GM19438 (cell line): ENCODE data around the gene ZNF497.
"Not testable (repeated sequence)": the region's sequence is repeated elsewhere in the genome, so short reads cannot be mapped to it uniquely, and the experiment has no call there.

Experiments used
- ATAC-seq: cut with Tn5 transposase; IDR thresholded peaks from one replicate; pipeline ENCODE4 v1.9.1; 2021; ENCODE audit warnings: low read depth; ENCODE audit not compliant: unreplicated experiment

Gene ZNF497

DNA sequence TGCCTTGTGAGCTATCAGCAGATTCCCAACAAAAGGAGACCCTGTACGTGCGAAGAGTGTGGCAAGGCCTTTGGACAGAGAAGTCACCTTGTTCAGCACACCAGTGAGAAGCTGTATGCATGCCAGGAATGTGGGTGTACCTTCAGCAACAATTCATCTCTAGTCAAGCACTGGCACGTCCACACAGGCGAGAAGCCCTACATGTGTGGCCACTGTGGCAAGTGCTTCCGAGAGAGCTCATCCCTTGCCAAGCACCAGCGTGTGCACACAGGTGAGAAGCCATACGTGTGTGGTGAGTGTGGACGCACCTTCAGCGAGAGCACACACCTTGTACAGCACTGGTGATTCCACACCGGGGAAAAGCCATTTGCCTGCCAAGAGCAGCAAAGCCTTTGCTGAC is 43.3 kb downstream of the ZNF497 start:
- ATAC-seq = no peak

DNA sequence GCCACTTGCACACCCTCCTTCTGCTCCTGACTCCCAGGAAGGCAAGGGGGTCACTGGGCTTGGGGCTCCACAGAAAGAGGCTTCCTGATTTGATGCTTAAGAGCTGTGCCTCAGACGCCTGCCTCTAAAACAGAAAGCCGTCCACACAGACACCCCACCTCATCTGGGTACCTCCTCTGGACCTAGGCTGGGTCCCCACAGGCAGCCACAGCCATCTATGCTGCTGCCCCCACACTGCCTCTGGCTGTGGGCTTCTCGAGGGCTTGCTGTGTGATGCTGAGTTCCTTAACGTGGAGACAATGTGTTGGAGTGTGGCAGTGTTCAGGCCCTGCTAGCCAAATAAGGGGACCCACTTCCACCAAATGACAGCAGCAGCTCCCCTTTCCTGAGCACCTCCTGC is 44.3 kb downstream of the ZNF497 start:
- no peak for ATAC-seq

DNA sequence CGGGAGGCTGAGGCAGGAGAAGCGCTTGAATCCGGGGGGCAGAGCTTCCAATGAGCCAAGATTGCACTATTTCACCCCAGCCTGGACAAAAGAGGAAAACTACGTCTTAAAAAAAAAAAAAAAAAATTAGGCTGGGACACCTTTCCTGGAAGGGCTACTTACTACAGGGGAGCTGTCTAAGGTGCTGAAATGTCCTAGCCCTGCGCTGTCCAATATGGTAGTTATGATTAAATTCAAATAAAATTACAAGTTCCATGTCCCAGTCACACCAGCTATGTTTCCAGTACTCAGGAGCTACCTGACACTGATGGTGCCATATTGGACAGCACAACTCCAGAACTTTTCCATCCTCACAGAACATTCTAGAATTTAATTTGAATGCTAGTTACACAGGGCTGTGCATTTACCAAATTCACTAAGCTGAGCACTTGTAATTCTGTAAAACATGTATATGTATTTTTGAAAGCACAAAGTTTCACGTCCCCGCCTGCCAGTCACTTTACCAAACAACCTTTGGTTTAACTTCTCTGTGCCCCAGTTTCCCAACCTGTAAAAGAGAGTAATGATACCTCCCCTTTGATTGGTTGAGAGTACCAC is 45.0 kb downstream of the ZNF497 start:
- ATAC-seq = no peak

DNA sequence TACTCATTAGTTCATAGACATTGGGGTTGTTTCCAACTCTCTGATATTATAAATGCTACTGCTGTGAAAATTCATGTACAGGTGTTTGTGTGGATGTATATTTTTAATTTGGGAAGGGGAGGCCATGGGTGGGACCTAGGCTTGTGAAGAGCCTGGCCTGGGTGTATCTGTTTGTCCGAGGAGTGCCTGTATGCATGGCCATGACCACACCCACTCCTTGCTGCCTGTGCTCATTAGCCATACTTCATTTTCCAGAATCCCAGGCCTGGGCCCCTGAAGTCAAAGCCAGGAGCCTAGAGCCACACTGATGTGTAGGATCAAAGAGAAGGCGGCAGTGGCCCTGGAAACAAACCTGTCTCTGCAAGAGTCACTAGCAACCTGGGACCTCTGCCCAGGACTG is 47.0 kb downstream of the ZNF497 start:
- no peak for ATAC-seq

DNA sequence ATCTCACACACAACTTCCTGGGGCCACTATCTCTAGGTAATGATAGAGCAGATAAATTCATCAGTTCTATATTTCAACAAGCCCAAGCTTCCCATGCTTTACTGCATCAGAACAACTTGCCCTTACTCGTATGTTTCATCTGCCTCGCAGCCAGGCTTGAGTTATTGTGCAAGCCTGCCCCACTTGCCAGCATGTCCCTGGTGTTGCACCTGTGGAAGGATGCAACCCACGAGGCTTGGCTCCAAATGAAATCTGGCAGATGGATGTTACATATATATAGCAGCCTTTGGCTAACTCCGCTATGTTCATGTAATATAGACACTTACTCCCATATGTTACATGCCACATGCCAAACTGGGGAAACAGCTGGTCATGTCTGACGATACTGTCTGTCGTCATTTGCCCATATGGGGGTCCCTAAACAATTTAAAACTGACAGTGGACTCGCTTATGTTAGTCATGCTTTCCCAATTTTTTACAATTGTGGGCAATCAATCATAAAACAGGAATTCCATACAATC is 51.1 kb downstream of the ZNF497 start:
- no peak for ATAC-seq

DNA sequence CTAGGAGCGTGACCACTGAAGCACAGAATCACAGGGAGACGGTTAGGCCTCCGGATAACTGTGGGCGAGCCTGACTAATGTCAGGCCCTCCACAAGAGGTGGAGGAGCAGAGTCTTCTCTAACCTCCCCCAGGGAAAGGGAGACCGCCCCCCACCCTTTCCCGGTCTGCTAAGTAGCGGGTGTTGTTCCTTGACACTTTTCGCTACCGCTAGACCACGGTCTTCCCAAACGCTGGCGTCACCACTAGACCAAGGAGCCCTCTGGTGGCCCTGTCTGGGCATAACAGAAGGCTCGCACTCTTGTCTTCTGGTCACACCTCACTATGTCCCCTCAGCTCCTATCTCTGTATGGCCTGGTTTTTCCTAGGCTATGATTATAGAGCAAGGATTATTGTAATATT is 51.9 kb downstream of the ZNF497 start:
- ATAC-seq = not testable (repeated sequence)

DNA sequence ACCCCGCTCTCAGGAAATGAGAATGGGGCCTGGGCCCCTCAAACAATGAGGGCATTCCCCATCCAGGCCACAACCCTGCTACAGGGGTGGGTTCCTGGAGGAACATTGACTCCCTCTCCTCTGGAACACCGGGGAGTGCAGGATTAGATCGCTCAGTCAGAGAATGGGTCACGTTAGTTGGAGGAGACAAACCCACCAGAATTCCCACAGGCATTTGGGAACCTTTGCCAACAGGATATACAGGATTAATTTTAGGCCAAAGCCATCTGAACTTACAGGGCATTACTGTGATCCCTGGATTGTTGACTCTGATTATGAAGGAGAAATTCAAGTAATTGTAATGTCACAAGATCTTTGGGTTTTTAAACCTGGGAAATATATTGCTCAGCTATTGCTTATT is 54.8 kb downstream of the ZNF497 start:
- ATAC-seq = no peak

DNA sequence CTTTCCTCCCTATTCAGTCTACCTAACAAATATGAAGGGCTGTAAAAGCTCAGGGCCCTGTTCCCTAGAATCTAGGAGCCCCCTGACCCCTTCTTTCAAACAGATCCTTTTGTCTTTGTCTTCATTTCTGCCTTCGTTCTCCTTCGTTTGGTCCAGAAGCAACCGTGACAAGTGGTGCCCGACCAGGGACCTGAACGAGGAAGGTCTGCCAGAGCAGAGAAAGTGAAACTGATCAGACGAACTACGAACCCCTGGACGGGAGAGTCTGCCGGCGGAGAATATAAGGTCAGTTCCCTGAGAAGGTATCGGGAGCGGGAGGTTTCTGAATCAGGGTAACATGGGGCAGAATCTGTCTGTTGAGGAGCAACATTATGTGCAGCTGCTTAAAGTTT is 56.6 kb downstream of the ZNF497 start:
- no peak for ATAC-seq

DNA sequence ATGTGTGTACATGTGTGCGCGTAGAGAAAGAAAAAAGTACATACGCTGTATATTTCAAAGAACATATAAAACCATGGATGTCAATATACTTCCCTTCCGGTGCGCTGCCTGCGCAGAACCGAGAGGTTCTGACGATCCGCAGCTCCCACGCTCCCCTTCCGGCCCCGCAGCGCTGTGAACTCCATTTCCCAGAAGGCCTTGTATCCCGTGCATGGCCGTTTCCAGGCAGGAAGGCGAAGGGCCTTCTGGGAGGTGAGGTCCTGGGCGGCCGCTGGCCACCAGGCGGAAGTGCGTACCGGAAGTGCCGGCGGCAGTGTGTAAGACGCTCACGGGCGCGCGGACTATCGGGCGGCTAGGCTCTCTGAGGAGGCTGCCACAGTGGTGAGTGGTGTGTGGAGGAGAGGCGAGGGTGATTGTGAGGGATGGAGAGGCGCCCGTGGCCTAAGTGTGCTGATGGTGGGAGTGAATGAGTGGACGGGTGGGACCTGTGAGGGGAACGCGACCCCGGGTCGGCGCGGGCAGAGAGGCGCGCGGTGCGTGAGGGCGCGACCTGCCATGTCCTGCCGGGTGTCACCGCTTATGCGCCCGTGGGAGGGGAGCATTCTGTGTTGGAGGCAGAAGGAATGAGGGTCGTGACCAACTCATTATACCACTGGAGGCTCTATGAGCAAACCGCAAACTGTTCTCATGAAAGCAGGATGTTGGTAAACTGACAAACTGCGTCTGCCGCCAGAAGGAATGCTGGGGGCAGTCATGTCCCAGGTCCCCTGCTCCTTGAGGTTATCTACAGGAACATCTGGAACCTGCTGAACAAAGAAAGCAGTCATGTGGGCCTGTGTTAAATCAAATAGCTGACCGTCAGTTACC is 57.3 kb downstream of the ZNF497 start, which contains the start of gene ERVK3-1:
Gene ERVK3-1 (plus strand): TSS at position 313 of the 867 bp plus-strand sequence. CDS start 6,792 bp downstream, outside the sequence.
- ATAC-seq = peak; percentile 98

DNA sequence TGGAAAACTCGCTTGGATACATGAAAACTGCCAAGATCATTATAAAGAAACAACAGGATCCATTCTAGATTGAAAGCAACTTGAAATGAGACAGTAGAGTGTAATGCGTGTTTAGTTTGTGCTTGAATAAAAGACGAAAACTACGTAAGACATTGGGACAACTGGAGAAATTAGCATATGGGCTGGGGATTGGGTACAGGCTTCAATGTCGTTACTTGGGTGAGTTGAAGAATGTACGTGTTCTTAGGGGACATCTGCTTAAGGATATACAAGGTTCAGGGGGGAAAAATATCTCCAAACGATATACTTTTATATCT is 57.8 kb downstream of the ZNF497 start:
- no peak for ATAC-seq
